Keratinocyte (primary cell): Measurements from ENCODE around the gene CASKIN2.

Experiments
- CTCF ChIP-seq, 3 experiments: IDR thresholded peaks in 1 of 3; conservative IDR thresholded peaks in 1 of 3; optimal IDR thresholded peaks in 1 of 3; 2 replicates in 2 of 3; 3 replicates in 1 of 3; pipeline versions ENCODE3 to v1.5.1; 2011; ENCODE audit warnings: low read length in 3 of 3, mild to moderate bottlenecking in 3 of 3, moderate library complexity in 2 of 3, control low read depth in 1 of 3, inconsistent platforms in 1 of 3; ENCODE audit not compliant: insufficient read depth in 2 of 3; ENCODE audit errors: extremely low read depth in 1 of 3
- EZH2 ChIP-seq: IDR thresholded peaks from one replicate; pipeline ENCODE4 v1.6.1; 2012; ENCODE audit warnings: inconsistent platforms, mild to moderate bottlenecking, low read length, moderate library complexity

GRCh38 chr17:75459590-75460267 is 55.6 kb downstream of the CASKIN2 start:
- no peak for TF ChIP-seq CTCF (optimal IDR thresholded peaks at IDR 0.05 in 1 of 3, IDR thresholded peaks at IDR 0.05 in 1 of 3, conservative IDR thresholded peaks at IDR 0.05 in 1 of 3; ENCODE audit: extremely low read depth in 1 of 3, insufficient read depth in 2 of 3, low read length in 3 of 3)
- TF ChIP-seq EZH2: no peak
